ENCODE results near the gene IL13RA1.

GRCh38 chrX:118720058-118720707 lies 7.2 kb upstream of the IL13RA1 start:
- TF ChIP-seq CTCF (IDR thresholded peaks at IDR 0.05), result no peak
- TF ChIP-seq EP300 (IDR thresholded peaks at IDR 0.05), result no peak
- TF ChIP-seq POLR2A (IDR thresholded peaks at IDR 0.05; ENCODE audit: low read depth), result no peak
